DMS 273 (cell line): ENCODE measurements around the gene ZNF718.
"Not testable (repeated sequence)": the region's sequence is repeated elsewhere in the genome, so short reads cannot be mapped to it uniquely, and the experiment has no call there.

Source experiments
- DNase-seq: peaks from one replicate; lab custom pipeline; 2025; ENCODE audit not compliant: unreplicated experiment; lab: John Stamatoyannopoulos, UW

The ZNF718 gene

GRCh38 chr4:147233-147632, 22.9 kb downstream of the ZNF718 start:
- no peak for DNase-seq

DNA sequence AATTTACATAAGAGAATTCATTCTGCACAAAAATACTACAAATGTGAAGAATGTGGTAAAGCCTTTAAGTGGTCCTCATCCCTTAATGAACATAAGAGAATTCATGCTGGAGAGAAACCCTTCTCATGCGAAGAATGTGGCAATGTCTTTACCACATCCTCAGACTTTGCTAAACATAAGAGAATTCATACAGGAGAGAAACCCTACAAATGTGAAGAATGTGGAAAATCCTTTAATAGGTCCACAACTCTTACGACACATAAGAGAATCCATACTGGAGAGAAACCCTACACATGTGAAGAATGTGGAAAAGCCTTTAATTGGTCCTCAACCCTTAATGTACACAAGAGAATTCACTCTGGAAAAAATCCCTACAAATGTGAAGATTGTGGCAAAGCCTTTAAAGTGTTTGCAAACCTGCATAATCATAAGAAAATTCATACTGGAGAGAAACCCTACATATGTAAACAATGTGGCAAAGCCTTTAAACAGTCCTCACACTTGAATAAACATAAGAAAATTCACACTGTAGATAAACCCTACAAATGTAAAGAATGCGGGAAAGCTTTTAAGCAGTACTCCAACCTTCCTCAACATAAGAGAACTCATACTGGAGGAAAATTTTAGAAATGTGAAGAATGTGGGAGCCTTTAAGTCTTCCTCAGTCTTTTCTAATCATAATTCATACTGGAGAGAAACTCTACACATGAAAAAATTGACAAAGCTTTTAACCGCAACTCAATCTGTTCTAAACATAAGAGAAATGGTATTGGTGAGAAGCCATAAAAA, 37.4 kb downstream of the ZNF718 start:
- DNase-seq: peak; percentile 5

GRCh38 chr4:169640-170039, 45.3 kb downstream of the ZNF718 start:
- DNase-seq: not testable (repeated sequence)

GRCh38 chr4:171318-171717, 47.0 kb downstream of the ZNF718 start:
- DNase-seq: not testable (repeated sequence)

DNA sequence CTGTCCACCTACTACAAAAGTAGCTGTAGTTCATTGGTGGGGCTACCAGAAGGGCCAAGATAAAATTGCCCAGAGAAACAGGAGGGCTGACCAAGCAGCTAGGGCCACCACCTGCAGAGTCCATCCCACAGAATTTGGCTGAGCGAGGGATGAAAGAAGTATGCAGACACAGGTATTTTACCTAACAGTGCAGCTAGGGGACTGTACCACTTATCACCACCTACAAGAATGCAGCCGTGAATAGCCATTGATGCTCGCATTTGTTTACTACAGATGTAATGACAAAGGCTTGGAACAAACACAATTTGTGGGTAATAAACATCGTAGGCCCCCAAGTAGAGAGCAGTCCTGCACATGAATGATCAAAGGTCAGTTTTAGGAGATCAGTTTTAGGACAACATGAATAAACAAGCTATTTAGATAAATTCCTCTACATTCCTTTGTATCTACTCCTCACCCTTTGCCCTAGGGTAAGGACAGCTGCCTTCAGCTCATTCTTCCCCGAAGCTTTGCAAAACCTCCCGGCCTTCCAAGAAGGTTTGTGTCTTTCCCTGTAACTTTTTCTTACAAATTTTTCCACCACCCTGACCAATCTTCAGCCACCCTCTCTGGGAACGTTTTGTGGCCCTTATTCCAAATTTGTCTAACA, 49.5 kb downstream of the ZNF718 start:
- no peak for DNase-seq

DNA sequence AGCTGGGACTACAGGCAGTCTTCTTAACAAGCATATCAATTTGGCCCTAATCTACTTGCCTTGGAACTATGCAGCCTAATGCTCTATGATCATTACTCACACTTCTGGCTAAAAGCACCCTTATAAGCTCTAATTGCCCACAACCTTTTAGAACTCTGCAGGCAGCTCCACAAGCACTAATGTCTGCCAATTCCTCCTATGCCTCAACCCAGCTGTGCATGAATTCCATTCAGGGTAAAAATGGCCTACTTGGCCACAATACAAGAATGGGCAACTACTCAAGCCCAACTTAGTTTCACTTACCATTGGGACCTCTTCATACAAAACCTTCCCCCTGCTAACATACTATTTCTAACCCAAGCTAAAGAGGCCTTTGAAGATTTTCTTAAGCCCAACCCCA, 51.7 kb downstream of the ZNF718 start:
- peak; percentile 6 for DNase-seq

GRCh38 chr4:176995-177394, 52.7 kb downstream of the ZNF718 start:
- no peak for DNase-seq

- not testable (repeated sequence) for DNase-seq
These were observed 57.9 kb downstream of the ZNF718 start for GRCh38 chr4:182225-182624.

DNA sequence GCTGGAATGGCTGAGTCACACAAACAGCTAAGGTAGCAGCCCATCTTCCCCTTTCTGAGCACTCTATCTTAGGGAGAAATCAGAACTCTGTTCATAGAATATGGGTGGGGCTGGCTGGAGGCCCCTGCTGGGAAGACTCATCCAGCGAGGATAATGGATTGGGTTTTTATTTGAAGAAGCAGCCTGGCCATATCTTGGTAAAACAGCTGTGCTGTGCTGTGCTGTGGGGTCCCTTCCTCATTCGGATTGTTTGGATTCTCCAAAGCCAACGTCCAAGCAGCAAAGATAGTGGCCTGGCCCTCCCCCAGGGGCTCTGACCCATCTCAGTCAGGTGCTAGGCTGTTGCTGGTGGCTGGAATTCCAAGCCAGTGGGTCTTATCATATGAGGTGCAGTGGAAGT, 63.8 kb downstream of the ZNF718 start:
- DNase-seq: no peak

GRCh38 chr4:195159-195558, 70.9 kb downstream of the ZNF718 start:
- DNase-seq: peak; percentile 22

DNA sequence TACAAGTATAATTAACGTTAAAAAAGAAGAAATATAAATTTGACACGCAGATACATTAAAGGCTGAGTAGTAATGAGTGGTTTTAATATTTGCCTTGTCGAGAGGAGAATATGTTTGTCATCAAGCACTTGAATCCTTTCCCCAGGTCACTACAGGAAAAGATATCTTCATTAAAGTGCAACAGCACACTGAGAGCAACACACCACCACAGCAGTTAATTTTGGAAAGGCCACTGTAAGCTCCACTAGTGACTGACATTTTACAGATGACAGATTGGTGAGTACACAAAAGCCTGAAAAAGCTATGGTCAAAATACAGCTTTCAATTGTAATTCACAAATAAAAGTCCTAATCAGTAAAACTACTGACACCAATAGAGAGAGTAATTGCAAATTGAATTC, 76.6 kb downstream of the ZNF718 start:
- no peak for DNase-seq

GRCh38 chr4:202822-203221, 78.5 kb downstream of the ZNF718 start:
- not testable (repeated sequence) for DNase-seq

- no peak for DNase-seq
These were observed 80.9 kb downstream of the ZNF718 start for GRCh38 chr4:205097-205756.

GRCh38 chr4:206054-206453, 81.8 kb downstream of the ZNF718 start:
- no peak for DNase-seq

DNA sequence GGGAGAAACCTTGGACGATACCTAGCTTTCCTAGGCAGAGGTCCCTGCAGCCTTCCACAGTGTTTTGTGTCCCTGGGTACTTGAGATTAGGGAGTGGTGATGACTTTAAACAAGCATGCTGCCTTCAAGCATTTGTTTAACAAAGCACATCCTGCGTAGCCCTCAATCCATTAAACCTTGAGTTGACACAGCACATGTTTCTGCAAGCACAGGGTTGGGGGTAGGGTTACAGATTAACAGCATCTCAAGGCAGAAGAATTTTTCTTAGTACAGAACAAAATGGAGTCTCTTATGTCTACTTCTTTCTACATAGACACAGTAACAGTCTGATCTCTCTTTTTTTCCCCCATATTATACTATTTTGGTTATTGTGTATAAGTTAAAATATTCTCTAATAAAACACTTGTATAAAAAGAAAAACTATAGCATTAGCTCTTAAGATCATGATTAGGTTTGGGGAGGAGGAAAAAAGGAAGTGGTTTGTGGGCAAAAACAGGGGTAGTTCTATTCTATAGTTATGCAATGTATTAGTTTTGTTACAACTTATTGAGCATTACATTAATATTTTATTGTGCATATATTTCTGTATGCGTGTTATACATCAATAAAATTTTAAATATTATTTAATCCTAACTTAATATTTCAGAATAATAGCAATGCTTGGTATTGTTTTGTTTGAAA, 84.3 kb downstream of the ZNF718 start:
- DNase-seq: not testable (repeated sequence)

DNA sequence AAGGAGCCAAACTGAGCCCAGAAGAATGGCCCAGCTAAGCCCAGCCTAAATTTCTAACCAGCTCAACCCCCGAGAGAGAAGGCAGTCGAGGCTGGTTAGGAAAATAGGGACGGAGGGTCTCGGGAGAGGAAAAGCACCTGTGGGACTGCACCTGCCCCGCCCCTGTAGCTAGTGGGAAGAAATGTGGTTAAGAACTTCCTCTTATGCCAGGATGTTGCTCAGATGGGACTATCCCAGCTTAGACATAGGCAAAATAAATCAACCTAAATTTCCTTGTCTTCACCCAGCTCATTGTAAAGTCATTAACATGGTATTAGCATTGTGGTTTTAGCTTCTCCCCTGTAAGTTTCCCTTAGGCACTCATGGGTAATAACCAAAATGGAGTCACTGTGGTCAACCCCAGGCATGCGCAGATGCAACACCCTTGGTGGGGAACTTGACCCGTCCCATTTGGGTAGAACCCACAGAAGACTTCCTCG, 86.8 kb downstream of the ZNF718 start:
- no peak for DNase-seq

DNA sequence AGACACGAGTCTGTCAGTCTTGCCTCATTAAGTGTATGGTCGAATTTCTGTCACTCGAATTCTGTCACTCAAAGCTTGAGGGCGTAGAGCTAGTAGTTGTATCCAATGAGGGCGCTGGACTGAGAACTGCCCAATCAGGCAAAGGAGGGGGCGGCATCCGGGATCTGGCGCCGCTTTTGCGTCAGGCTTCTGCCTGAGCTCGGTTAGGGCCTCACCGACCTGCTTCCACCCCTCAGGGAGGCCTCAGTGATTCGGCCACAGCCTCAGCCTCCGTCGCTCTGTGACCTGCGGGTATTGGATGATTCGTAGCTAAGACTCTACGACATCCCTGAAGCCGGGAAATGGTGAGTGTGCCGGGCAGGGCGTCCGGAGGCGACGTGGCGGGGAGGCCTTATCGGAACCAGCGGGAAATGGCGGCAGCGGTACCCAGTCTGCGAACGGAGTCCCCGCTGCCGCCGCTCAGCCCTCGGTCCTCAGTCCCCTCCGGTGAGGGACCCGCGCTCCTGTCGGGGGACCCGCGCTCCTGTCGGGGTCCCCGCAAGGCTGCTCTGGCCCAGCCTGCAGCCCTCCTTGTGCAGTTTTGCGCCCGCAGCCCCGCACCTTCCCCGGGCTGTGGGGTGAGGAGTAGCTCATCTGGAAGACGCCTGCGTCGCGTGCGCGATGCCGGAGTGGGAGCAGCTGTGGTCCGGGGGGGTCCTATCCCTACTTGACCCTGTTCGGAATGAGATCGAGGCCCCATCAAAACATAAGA, 88.3 kb downstream of the ZNF718 start:
- no peak for DNase-seq

GRCh38 chr4:213189-213535, 88.9 kb downstream of the ZNF718 start:
- DNase-seq: not testable (repeated sequence)
